GM21786 (cell line): ENCODE results near the gene SHB.

ENCODE experiments used
- ATAC-seq: cut with Tn5 transposase; IDR thresholded peaks from one replicate; pipeline ENCODE4 v1.9.1; 2021; ENCODE audit not compliant: unreplicated experiment

SHB gene

GRCh38 chr9:37956904-37957663 lies 111.9 kb downstream of the SHB start:
- no peak for ATAC-seq

GRCh38 chr9:37956423-37956820 lies 112.6 kb downstream of the SHB start:
- ATAC-seq, result no peak

- no peak for ATAC-seq
Observed at GRCh38 chr9:37955781-37956422, 113.1 kb downstream of the SHB start.

GRCh38 chr9:37954581-37954981 lies 114.4 kb downstream of the SHB start:
- peak; percentile 34 for ATAC-seq

GRCh38 chr9:37953775-37954437 lies 115.1 kb downstream of the SHB start:
- peak; percentile 83 for ATAC-seq

GRCh38 chr9:37953206-37953774 lies 115.7 kb downstream of the SHB start:
- no peak for ATAC-seq

GRCh38 chr9:37952731-37953130 lies 116.3 kb downstream of the SHB start:
- no peak for ATAC-seq

- ATAC-seq, result no peak
Observed at GRCh38 chr9:37951671-37952449, 117.2 kb downstream of the SHB start.

- no peak for ATAC-seq
Observed at GRCh38 chr9:37950561-37950960, 118.5 kb downstream of the SHB start.

GRCh38 chr9:37949576-37949975 lies 119.5 kb downstream of the SHB start:
- ATAC-seq, result no peak

- ATAC-seq, result no peak
Observed at GRCh38 chr9:37948417-37948980, 120.5 kb downstream of the SHB start.

GRCh38 chr9:37947977-37948376 lies 121.0 kb downstream of the SHB start:
- no peak for ATAC-seq

- no peak for ATAC-seq
Observed at GRCh38 chr9:37947471-37947870, 121.6 kb downstream of the SHB start.

- no peak for ATAC-seq
Observed at GRCh38 chr9:37946971-37947370, 122.1 kb downstream of the SHB start.

GRCh38 chr9:37946041-37946440 lies 123.0 kb downstream of the SHB start:
- ATAC-seq, result no peak

GRCh38 chr9:37944671-37945481 lies 124.2 kb downstream of the SHB start:
- no peak for ATAC-seq

GRCh38 chr9:37944266-37944650 lies 124.8 kb downstream of the SHB start:
- ATAC-seq, result no peak

- no peak for ATAC-seq
Observed at GRCh38 chr9:37943345-37944265, 125.4 kb downstream of the SHB start.
